Measurements from ENCODE around the gene DNLZ. TPM values are rescaled to one million over a fixed set of nuclear protein-coding genes. Genes with fewer than 3 reads are reported as not detected.

Gene DNLZ
- total and polyA plus RNA-seq, 9 of the 15 experiments (the other 6 are each of a cell fraction or from before 2014, with no cell fraction given) = 0.17 to 44.6 (median 3.4) TPM

- TF ChIP-seq MGA (IDR thresholded peaks at IDR 0.05) (no peak), SNAPC5 (CRISPR knock-in tag; IDR thresholded peaks at IDR 0.05) (no peak), FOXM1 (IDR thresholded peaks at IDR 0.05; ENCODE audit: low read depth) (no peak), FOXM1 (CRISPR knock-in tag; IDR thresholded peaks at IDR 0.05; ENCODE audit: low read depth) (no peak), MCM3 (IDR thresholded peaks at IDR 0.05) (no peak), ZNF77 (CRISPR knock-in tag; IDR thresholded peaks at IDR 0.05) (no peak), ZZZ3 (IDR thresholded peaks at IDR 0.05) (no peak), EWSR1 (IDR thresholded peaks at IDR 0.05; ENCODE audit: borderline replicate concordance, low read depth, partially characterized antibody) (no peak), ZKSCAN8 (CRISPR knock-in tag; IDR thresholded peaks at IDR 0.05) (no peak), SMARCB1 (IDR thresholded peaks at IDR 0.05; ENCODE audit: insufficient read length, low read depth) (no peak), TRIM28 (IDR thresholded peaks at IDR 0.05) (no peak), ZBTB5 (IDR thresholded peaks at IDR 0.05) (no peak), DNMT1 (IDR thresholded peaks at IDR 0.05) (no peak), HLTF (IDR thresholded peaks at IDR 0.05) (no peak), ZNF507 (tag; conservative IDR thresholded peaks at IDR 0.05) (no peak)
These were observed 21.1 kb downstream of the DNLZ start (continued) for GRCh38 chr9:136342181-136343120.

Measured in K562 (cell line).